ENCODE results near the gene TIMM23. TPM values are rescaled to one million over a fixed set of nuclear protein-coding genes. Genes with fewer than 3 reads are reported as not detected.
"Not testable (repeated sequence)": the region's sequence is repeated elsewhere in the genome, so short reads cannot be mapped to it uniquely, and the experiment has no call there.

The TIMM23 gene
- total RNA-seq, 4 donors from 2014 or later = 17.2 to 52.6 (median 35.9) TPM

DNA sequence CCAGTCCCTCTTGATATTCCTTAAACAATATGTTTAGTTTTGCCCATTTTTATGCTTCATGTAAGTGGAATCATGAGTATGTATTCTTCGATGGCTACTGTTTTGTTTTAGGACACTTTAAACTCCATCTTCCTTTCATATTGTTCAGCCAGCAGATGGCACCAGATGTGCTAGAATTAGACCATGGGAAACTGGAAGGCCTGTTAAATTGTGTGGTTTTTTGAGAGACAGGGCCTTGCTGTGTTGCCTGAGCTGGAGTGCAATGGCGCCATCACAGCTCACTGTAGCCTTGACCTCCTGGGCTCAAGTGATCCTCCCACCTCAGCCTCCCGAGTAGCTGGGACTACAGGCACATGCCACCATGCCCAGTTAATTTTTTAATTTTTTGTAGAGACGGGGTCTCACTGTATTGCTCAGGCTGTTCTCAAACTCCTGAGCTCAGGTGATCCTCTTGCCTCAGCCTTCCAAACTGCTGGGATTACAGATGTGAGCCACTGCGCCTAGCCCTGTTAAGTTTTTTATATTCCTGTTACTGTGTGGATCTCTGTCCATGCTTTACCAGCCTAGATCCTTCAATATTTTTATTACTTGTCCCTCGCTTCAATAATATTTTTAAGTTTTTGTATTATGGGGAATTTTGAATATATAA lies 11.4 kb downstream of the TIMM23 start:
- H3K9me3 ChIP-seq; in situ Hi-C loops (cut with MboI; ENCODE audit: low pct_ligation_motif_present in 1 of 4, low pct_unique_long_range_greater_than_20kb in 1 of 4, low sequenced_read_pairs in 3 of 4); H3K27me3 ChIP-seq; H3K27ac ChIP-seq; H3K4me3 ChIP-seq; intact Hi-C loops (cut with DNase I; ENCODE audit: low total_unique reads); H3K36me3 ChIP-seq; H3K4me1 ChIP-seq: not testable (repeated sequence)
- 69 to 75% methylated on average over 4 to 5 of the region's 6 CpGs for WGBS, 2 donors (ENCODE audit: low coverage in 1 of 2)
- peak; percentile 22 for DNase-seq
- TF ChIP-seq, protein P1, sequence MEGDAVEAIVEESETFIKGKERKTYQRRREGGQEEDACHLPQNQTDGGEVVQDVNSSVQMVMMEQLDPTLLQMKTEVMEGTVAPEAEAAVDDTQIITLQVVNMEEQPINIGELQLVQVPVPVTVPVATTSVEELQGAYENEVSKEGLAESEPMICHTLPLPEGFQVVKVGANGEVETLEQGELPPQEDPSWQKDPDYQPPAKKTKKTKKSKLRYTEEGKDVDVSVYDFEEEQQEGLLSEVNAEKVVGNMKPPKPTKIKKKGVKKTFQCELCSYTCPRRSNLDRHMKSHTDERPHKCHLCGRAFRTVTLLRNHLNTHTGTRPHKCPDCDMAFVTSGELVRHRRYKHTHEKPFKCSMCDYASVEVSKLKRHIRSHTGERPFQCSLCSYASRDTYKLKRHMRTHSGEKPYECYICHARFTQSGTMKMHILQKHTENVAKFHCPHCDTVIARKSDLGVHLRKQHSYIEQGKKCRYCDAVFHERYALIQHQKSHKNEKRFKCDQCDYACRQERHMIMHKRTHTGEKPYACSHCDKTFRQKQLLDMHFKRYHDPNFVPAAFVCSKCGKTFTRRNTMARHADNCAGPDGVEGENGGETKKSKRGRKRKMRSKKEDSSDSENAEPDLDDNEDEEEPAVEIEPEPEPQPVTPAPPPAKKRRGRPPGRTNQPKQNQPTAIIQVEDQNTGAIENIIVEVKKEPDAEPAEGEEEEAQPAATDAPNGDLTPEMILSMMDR (IDR thresholded peaks at IDR 0.05) = peak in 4 of 5 experiments; percentile 17 to 44 (median 30)

DNA sequence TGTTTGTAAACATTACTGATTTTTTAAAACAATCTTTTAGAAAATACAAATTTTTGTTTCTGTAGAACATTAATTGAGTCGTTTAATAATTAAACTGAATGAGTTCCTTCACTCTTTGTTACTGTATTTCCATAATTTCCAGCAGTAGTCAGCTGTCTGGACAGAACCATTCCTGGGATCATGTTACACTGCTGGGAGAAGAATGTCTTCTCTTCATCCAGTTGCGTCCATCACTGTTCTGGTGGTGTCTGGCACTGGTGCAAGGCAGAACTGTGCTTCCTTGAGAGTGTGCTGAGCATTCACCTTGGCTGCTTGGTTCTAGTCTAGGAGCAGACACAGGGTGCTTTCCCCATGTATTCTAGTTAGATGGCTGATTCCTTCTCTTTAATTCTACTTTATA lies 12.2 kb downstream of the TIMM23 start:
- H3K9me3 ChIP-seq; H3K27ac ChIP-seq; H3K4me3 ChIP-seq; intact Hi-C loops (cut with DNase I; ENCODE audit: low total_unique reads); H3K4me1 ChIP-seq; H3K27me3 ChIP-seq; DNase-seq; in situ Hi-C loops (cut with MboI; ENCODE audit: low pct_ligation_motif_present in 1 of 4, low pct_unique_long_range_greater_than_20kb in 1 of 4, low sequenced_read_pairs in 3 of 4); H3K36me3 ChIP-seq: not testable (repeated sequence)
- WGBS, 2 donors (ENCODE audit: low coverage in 1 of 2) = 83 to 88% methylated on average over 1 to 2 of the region's 2 CpGs

DNA sequence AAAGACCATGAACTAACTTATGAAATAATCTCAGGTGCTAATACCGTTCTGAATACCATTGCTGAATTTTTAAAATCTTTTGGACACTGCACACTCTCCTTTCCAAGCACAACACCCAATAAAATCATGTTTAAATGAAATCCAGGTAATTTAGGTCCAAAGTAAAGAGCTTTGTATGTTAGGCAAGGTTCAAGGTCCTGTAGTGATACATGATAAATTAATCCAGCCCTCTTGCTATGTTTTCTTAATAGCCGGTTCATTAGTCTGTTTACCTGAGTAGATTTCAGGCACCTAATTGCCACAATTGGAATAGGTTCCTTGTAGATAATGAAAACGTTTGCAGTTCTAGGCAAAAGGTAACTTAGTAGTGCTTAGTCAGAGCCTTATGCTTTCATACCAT lies 13.3 kb downstream of the TIMM23 start:
- in situ Hi-C loops (cut with MboI; ENCODE audit: low pct_ligation_motif_present in 1 of 4, low pct_unique_long_range_greater_than_20kb in 1 of 4, low sequenced_read_pairs in 3 of 4); H3K4me1 ChIP-seq; H3K9me3 ChIP-seq; H3K27ac ChIP-seq; H3K36me3 ChIP-seq; H3K27me3 ChIP-seq; intact Hi-C loops (cut with DNase I; ENCODE audit: low total_unique reads); DNase-seq; H3K4me3 ChIP-seq: not testable (repeated sequence)
- 66 to 73% methylated on average over 2 to 3 of the region's 3 CpGs for WGBS, 2 donors (ENCODE audit: low coverage in 1 of 2)

DNA sequence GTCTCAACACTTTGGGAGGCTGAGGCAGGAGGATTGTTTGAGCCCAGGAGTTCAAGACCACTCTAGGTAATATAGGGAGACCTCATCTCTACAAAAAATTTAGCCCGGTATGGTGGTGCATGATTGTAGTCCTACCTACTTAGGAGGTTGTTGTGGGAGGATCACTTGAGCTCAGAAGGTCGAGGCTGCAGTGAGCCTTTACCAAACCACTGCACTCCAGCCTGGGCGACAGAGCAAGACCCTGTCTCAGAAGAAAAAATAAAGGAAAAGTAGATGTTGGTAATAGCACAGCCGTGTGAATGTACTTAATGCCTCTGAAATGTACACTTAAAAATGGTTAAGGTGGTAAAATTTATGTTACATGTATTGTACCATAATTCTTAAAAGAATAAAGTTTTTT lies 25.3 kb downstream of the TIMM23 start:
- Histone ChIP-seq H3K9me3 (no peaks in the 10 kb centered on the region), H3K36me3 (peaks cover 0 to 23% (median 4%) of the 10 kb centered on the region in 4 donors), H3K27ac (no peak overlapping the region), H3K4me1 (no peaks in the 10 kb centered on the region), H3K4me3 (no peak overlapping the region), H3K27me3 (no peaks in the 10 kb centered on the region)
- WGBS, 2 donors (ENCODE audit: low coverage in 1 of 2) = 95 to 100% methylated on average over 3 to 4 of the region's 4 CpGs
- DNase-seq = no peak
- no peak for TF ChIP-seq POLR2AphosphoS5 (IDR thresholded peaks at IDR 0.05)
- TF ChIP-seq, protein P1 (IDR thresholded peaks at IDR 0.05) = no peak
- no peak for TF ChIP-seq EP300 (IDR thresholded peaks at IDR 0.05; ENCODE audit: low read depth)
- in situ Hi-C loops (cut with MboI; ENCODE audit: low pct_ligation_motif_present in 1 of 4, low pct_unique_long_range_greater_than_20kb in 1 of 4, low sequenced_read_pairs in 3 of 4) = no loop called here
- intact Hi-C loops (cut with DNase I; ENCODE audit: low total_unique reads) = no loop called here

DNA sequence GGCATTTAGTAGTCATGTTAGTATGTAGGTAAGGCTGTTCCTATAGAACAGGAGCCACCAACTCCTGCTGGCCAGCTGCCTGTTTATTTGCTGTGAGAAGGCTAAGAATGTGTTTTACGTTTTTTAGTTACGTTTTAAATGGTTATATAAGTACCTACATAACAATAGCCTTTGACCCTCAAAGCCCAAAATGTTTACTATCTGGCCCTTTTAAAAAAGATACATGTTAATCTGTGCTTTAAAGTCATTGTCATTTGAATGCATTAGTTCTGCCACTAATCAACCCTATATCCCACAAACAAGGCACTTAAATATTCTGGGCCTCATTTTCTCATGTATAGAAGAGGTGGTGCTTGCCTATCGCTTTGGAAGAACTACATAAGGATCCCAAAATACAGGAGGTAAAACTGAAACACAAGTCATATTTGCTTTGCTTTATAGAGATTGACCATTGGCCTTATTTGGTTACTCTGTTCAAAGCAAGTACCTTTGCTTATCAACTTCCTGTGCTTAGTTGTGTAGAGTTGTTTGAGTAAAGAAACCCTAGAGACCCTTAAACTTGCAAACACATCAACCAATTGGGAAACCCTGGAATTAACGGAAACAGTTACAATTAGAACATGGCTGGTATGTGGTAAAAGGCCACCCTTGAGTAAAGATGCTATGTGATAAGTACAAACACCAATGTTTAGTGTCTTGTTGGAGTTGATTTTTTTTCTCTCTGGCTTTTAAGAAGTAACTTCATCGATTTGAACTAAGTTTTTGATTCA lies 25.9 kb downstream of the TIMM23 start:
- intact Hi-C loops (cut with DNase I; ENCODE audit: low total_unique reads) = no loop called here
- TF ChIP-seq POLR2A (IDR thresholded peaks at IDR 0.05) = no peak
- TF ChIP-seq POLR2AphosphoS5 (IDR thresholded peaks at IDR 0.05) = no peak
- TF ChIP-seq, protein P1 (IDR thresholded peaks at IDR 0.05) = no peak
- TF ChIP-seq EP300 (IDR thresholded peaks at IDR 0.05; ENCODE audit: low read depth) = no peak
- no peak for DNase-seq
- no peaks in the 10 kb centered on the region for H3K9me3 ChIP-seq
- WGBS, 2 donors (ENCODE audit: low coverage in 1 of 2) = 83 to 87% methylated on average over 5 of the region's 5 CpGs
- H3K36me3 ChIP-seq = peaks cover 0 to 27% (median 6%) of the 10 kb centered on the region in 4 donors
- no peaks in the 10 kb centered on the region for H3K4me1 ChIP-seq
- no peak overlapping the region for H3K4me3 ChIP-seq
- no peaks in the 10 kb centered on the region for H3K27me3 ChIP-seq
- no peak overlapping the region for H3K27ac ChIP-seq
- in situ Hi-C loops (cut with MboI; ENCODE audit: low pct_ligation_motif_present in 1 of 4, low pct_unique_long_range_greater_than_20kb in 1 of 4, low sequenced_read_pairs in 3 of 4) = no loop called here

DNA sequence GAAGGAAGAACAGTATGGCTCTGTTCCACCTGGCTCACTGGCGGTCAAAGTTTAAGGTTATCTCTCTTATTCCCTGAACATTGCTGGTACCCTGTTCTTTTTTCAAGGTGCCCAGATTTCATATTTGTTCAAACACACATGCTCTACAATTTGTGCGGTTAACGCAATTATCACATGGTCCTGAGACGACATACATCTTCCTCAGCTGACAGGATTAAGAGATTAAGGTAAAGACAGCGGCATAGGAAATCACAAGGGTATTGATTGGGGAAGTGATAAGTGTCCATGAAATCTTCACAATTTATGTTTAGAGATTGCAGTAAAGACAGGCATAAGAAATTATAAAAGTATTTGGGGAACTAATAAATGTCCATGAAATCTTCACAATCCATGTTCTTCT lies 27.7 kb downstream of the TIMM23 start:
- peaks cover 0 to 39% (median 13%) of the 10 kb centered on the region in 4 donors for H3K36me3 ChIP-seq
- H3K27me3 ChIP-seq; H3K9me3 ChIP-seq; in situ Hi-C loops (cut with MboI; ENCODE audit: low pct_ligation_motif_present in 1 of 4, low pct_unique_long_range_greater_than_20kb in 1 of 4, low sequenced_read_pairs in 3 of 4); H3K27ac ChIP-seq; H3K4me1 ChIP-seq; H3K4me3 ChIP-seq; DNase-seq; intact Hi-C loops (cut with DNase I; ENCODE audit: low total_unique reads): not testable (repeated sequence)
- 96 to 100% methylated on average over 2 to 5 of the region's 5 CpGs for WGBS, 2 donors (ENCODE audit: low coverage in 1 of 2)
